ENCODE measurements around the gene PIEZO1.

DNA sequence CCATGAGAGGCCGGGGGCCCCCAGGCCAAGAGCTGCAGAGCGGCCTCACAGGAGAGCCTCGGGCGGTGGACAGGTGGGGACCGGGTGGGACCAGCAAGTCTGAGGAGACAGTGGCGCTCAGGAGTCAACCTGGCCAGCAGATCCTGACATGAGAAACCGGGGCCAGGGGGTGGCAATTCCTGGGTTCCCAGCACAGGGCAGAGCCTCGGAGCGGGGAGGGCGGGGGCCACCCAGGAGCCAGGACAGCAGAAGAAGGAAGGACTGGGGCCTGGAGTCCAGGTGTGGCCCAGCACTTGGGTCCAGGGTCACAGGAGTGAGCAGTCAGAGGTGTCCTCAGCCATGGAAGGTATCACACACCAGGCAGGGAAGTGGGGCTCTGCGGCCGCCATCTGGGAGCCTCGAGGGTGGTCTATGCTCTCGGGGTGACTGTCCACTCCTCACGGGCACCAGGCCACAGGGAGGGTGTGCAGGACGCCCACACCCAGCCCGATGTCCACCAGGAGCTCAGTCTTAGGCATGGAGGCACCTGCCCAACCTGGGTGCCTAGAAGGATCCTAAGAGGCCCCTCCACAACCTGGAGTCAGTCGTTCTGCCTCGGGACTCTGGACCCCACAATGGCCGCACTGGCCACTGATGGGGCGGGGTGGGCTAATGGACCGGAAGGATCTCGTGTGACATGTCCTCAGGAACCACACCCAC is 29.1 kb downstream of the PIEZO1 start:
- TF ChIP-seq POLR2AphosphoS5 (IDR thresholded peaks at IDR 0.05), result no peak
- TF ChIP-seq, protein P1, sequence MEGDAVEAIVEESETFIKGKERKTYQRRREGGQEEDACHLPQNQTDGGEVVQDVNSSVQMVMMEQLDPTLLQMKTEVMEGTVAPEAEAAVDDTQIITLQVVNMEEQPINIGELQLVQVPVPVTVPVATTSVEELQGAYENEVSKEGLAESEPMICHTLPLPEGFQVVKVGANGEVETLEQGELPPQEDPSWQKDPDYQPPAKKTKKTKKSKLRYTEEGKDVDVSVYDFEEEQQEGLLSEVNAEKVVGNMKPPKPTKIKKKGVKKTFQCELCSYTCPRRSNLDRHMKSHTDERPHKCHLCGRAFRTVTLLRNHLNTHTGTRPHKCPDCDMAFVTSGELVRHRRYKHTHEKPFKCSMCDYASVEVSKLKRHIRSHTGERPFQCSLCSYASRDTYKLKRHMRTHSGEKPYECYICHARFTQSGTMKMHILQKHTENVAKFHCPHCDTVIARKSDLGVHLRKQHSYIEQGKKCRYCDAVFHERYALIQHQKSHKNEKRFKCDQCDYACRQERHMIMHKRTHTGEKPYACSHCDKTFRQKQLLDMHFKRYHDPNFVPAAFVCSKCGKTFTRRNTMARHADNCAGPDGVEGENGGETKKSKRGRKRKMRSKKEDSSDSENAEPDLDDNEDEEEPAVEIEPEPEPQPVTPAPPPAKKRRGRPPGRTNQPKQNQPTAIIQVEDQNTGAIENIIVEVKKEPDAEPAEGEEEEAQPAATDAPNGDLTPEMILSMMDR (IDR thresholded peaks at IDR 0.05), result peak in 1 of 4 experiments; percentile 15
